GM12878 (cell line): ENCODE measurements around the gene ABCA7. TPM values are rescaled to one million over a fixed set of nuclear protein-coding genes. Genes with fewer than 3 reads are reported as not detected.

Experiments used
- ASH2L ChIP-seq: fragments of 300-600, 200-600 bp; sonication (generic); IDR thresholded peaks from 2 replicates; pipeline ENCODE4 v1.6.1; 2017; ENCODE audit warnings: low read depth, mild to moderate bottlenecking, borderline replicate concordance
- CBFB ChIP-seq: IDR thresholded peaks from 2 replicates; pipeline ENCODE4 v1.6.1; 2016; ENCODE audit warnings: antibody characterized with exemption, low read depth
- CBX5 ChIP-seq: sonication (generic); IDR thresholded peaks from 2 replicates; pipeline ENCODE4 v1.6.1; 2016; ENCODE audit warnings: low read depth, moderate library complexity, mild to moderate bottlenecking, inconsistent platforms
- CEBPB ChIP-seq, 2 experiments: fragments of 150-350 bp in 1 of 2; IDR thresholded peaks; 2 replicates each; pipeline ENCODE4 v1.6.1; 2012 to 2014; ENCODE audit warnings: low read depth in 2 of 2, low read length in 2 of 2, borderline replicate concordance in 1 of 2, inconsistent platforms in 1 of 2
- FOXM1 ChIP-seq: IDR thresholded peaks from 2 replicates; pipeline ENCODE4 v1.6.1; 2012; ENCODE audit warnings: low read depth, mild to moderate bottlenecking, inconsistent platforms, low read length, moderate library complexity
- GATAD2B ChIP-seq: fragments of 450-650 bp; conservative IDR thresholded peaks from 2 replicates; pipeline ENCODE4 v1.6.1; 2017; ENCODE audit warnings: low read depth, mild to moderate bottlenecking, moderate library complexity
- IKZF1 ChIP-seq: fragments of 450-650 bp; conservative IDR thresholded peaks from 2 replicates; pipeline ENCODE4 v1.6.1; 2017; ENCODE audit warnings: antibody characterized with exemption, mild to moderate bottlenecking
- KDM1A ChIP-seq: fragments of 200-600 bp; sonication (generic); IDR thresholded peaks from 2 replicates; pipeline ENCODE4 v1.6.1; 2016; ENCODE audit warnings: borderline replicate concordance
- MEF2A ChIP-seq: IDR thresholded peaks from 2 replicates; pipeline ENCODE4 v1.6.1; 2011; ENCODE audit warnings: low read depth, mild to moderate bottlenecking, low read length, moderate library complexity; ENCODE audit not compliant: insufficient read depth
- MTA3 ChIP-seq: IDR thresholded peaks from 2 replicates; pipeline ENCODE4 v1.6.1; 2012; ENCODE audit warnings: low read length, inconsistent platforms, borderline replicate concordance
- NBN ChIP-seq: fragments of 450-650 bp; IDR thresholded peaks from 2 replicates; pipeline ENCODE4 v1.6.1; 2016
- NFXL1 ChIP-seq: fragments of 450-650 bp; IDR thresholded peaks from 2 replicates; pipeline ENCODE4 v1.6.1; 2017; ENCODE audit warnings: antibody characterized with exemption, mild to moderate bottlenecking, borderline replicate concordance
- NR2C1 ChIP-seq: fragments of 450-650 bp; IDR thresholded peaks from 2 replicates; pipeline ENCODE4 v1.6.1; 2017; ENCODE audit warnings: antibody characterized with exemption, mild to moderate bottlenecking, moderate library complexity
- NR2F1 ChIP-seq: fragments of 450-650 bp; conservative IDR thresholded peaks from 2 replicates; pipeline ENCODE4 v1.6.1; 2017; ENCODE audit warnings: mild to moderate bottlenecking
- POLR2A ChIP-seq: IDR thresholded peaks from 2 replicates; pipeline ENCODE4 v1.6.1; 2011; ENCODE audit warnings: low read depth, mild to moderate bottlenecking, low read length
- RFX5 ChIP-seq: IDR thresholded peaks from 2 replicates; pipeline ENCODE4 v1.6.1; 2011; ENCODE audit warnings: low read depth, low read length, improper control_type of control experiment
- TARDBP ChIP-seq: IDR thresholded peaks from 2 replicates; pipeline ENCODE4 v1.6.1; 2016; ENCODE audit warnings: borderline replicate concordance
- TCF7 ChIP-seq: IDR thresholded peaks from 2 replicates; pipeline ENCODE4 v1.6.1; 2014; ENCODE audit warnings: antibody characterized with exemption, borderline replicate concordance
- YY1 ChIP-seq: IDR thresholded peaks from 2 replicates; pipeline ENCODE4 v1.6.1; 2011; ENCODE audit warnings: low read depth, mild to moderate bottlenecking, low read length
- ZSCAN29 ChIP-seq: fragments of 450-650 bp; IDR thresholded peaks from 2 replicates; pipeline ENCODE4 v1.6.1; 2017; ENCODE audit warnings: mild to moderate bottlenecking, moderate library complexity
- polyA plus RNA-seq, 11 experiments: library from polyadenylated mRNA; depleted of rRNA in 4 of 11; unstranded in 6 of 11; stranded (reverse) in 5 of 11; fragments of >200 nt; fragmentation: Nextera tagmentation in 4 of 11; fragmentation: Illumina TruSeq in 1 of 11; extraction: Ambion mirVana in 4 of 11; extraction: Trizol in 1 of 11; gene quantifications; 1 replicate in 1 of 11; 2 replicates in 10 of 11; pipeline versions ENCODE4 v1.2.1 to v1.2.3, GENCODE V29; 2011 to 2016; ENCODE audit warnings: inconsistent platforms in 2 of 11, missing spikeins in 2 of 11, low read depth in 1 of 11
- total RNA-seq, 4 experiments: library from RNA; depleted of rRNA in 3 of 4; stranded (reverse); fragments of >200 nt in 3 of 4; fragmentation: Illumina TruSeq in 1 of 4; extraction: Trizol in 1 of 4; gene quantifications; 2 replicates each; pipeline versions ENCODE4 v1.2.1 to v1.2.3, GENCODE V29; 2013 to 2021
- TF ChIP-seq, protein P1 (sequence below): fragments of 450-650 bp; IDR thresholded peaks from 2 replicates; pipeline ENCODE4 v1.6.1; 2018; ENCODE audit warnings: mild to moderate bottlenecking, low read depth, moderate library complexity; ENCODE audit not compliant: partially characterized antibody
- TF ChIP-seq, protein P2 (sequence below): fragments of 450-650 bp; IDR thresholded peaks from 2 replicates; pipeline ENCODE4 v1.6.1; 2017; ENCODE audit warnings: mild to moderate bottlenecking, moderate library complexity

ABCA7 gene
- total and polyA plus RNA-seq, 10 of the 15 experiments (the other 5 are each of a cell fraction or from before 2014, with no cell fraction given), result 1.0 to 49.5 (median 14.8) TPM

DNA sequence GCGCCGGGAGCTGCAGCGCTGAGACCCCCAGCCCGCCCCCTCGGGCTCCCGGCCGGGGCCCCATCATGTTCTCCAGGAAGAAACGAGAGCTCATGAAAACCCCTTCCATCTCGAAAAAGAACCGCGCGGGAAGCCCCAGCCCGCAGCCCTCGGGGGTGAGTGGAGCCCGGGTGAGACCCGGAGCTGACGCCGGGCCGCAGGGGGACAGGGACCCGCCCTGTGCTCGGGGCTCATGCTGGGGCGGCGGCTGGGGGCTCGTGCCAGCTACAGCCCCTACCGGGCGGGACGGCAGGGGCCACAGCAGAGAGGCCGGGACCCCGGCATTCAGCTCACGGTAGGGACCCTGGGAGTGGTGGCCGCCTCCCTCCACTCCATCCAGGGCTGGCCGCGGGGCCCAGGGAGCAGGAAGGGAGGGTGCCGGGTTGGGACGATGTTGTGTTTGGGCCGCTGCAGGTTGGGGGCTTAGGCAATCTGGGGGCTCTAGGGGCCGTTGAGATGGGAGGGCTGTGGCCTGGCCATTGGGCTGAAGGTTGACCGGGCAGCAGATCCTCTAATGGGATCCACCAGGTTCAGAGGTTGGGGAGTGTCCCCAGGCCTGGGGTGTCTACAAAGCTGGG, 27.5 kb downstream of the ABCA7 start (continued):
- TF ChIP-seq, protein P1, sequence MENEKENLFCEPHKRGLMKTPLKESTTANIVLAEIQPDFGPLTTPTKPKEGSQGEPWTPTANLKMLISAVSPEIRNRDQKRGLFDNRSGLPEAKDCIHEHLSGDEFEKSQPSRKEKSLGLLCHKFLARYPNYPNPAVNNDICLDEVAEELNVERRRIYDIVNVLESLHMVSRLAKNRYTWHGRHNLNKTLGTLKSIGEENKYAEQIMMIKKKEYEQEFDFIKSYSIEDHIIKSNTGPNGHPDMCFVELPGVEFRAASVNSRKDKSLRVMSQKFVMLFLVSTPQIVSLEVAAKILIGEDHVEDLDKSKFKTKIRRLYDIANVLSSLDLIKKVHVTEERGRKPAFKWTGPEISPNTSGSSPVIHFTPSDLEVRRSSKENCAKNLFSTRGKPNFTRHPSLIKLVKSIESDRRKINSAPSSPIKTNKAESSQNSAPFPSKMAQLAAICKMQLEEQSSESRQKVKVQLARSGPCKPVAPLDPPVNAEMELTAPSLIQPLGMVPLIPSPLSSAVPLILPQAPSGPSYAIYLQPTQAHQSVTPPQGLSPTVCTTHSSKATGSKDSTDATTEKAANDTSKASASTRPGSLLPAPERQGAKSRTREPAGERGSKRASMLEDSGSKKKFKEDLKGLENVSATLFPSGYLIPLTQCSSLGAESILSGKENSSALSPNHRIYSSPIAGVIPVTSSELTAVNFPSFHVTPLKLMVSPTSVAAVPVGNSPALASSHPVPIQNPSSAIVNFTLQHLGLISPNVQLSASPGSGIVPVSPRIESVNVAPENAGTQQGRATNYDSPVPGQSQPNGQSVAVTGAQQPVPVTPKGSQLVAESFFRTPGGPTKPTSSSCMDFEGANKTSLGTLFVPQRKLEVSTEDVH, result no peak
- TF ChIP-seq YY1 (0 out of 2 replicates have a peak, but pooled peaks have one; percentile 33), CBFB (no peak), MEF2A (no peak), NR2C1 (no peak), NR2F1 (0 out of 2 replicates have a peak, but pooled peaks have one; percentile 15), IKZF1 (peak; percentile 33; the same call in 1 of the 2 replicates), GATAD2B (no peak; the same call in 1 of the 2 replicates), CBX5 (no peak), FOXM1 (no peak), NBN (no peak), TCF7 (no peak), ASH2L (0 out of 2 replicates have a peak, but pooled peaks have one; percentile 21), POLR2A (no peak; the same call in 1 of the 2 replicates), KDM1A (no peak), NFXL1 (no peak), TARDBP (no peak), MTA3 (no peak), ZSCAN29 (no peak), RFX5 (no peak), CEBPB (IDR thresholded peaks at IDR 0.05; ENCODE audit: borderline replicate concordance in 1 of 2, low read depth in 2 of 2, low read length in 2 of 2) (no peak)
- TF ChIP-seq, protein P2, sequence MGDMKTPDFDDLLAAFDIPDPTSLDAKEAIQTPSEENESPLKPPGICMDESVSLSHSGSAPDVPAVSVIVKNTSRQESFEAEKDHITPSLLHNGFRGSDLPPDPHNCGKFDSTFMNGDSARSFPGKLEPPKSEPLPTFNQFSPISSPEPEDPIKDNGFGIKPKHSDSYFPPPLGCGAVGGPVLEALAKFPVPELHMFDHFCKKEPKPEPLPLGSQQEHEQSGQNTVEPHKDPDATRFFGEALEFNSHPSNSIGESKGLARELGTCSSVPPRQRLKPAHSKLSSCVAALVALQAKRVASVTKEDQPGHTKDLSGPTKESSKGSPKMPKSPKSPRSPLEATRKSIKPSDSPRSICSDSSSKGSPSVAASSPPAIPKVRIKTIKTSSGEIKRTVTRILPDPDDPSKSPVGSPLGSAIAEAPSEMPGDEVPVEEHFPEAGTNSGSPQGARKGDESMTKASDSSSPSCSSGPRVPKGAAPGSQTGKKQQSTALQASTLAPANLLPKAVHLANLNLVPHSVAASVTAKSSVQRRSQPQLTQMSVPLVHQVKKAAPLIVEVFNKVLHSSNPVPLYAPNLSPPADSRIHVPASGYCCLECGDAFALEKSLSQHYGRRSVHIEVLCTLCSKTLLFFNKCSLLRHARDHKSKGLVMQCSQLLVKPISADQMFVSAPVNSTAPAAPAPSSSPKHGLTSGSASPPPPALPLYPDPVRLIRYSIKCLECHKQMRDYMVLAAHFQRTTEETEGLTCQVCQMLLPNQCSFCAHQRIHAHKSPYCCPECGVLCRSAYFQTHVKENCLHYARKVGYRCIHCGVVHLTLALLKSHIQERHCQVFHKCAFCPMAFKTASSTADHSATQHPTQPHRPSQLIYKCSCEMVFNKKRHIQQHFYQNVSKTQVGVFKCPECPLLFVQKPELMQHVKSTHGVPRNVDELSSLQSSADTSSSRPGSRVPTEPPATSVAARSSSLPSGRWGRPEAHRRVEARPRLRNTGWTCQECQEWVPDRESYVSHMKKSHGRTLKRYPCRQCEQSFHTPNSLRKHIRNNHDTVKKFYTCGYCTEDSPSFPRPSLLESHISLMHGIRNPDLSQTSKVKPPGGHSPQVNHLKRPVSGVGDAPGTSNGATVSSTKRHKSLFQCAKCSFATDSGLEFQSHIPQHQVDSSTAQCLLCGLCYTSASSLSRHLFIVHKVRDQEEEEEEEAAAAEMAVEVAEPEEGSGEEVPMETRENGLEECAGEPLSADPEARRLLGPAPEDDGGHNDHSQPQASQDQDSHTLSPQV, result no peak
